ENCODE measurements around the gene KCNK3.
"Not testable (repeated sequence)": the region's sequence is repeated elsewhere in the genome, so short reads cannot be mapped to it uniquely, and the experiment has no call there.

The KCNK3 gene

DNA sequence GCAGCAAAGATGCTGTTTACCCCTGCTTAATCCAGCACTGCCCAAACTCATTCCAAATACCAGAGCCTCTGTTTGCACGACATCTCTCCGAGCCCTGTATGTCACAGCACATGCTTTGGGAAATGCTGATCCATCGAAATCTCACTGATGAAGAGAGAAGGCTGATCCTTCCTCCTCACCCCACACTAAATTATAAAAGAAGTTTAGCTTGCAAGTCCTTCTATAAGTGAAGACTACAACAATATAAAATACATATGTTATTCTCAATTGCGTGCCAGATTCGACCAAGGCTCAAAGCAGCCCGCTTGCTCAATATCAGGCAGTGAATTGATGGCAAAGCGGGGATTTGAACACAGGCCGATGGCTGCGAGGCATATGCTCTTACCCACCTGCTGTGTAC, 40.9 kb downstream of the KCNK3 start:
- DNase-seq: no peak

DNA sequence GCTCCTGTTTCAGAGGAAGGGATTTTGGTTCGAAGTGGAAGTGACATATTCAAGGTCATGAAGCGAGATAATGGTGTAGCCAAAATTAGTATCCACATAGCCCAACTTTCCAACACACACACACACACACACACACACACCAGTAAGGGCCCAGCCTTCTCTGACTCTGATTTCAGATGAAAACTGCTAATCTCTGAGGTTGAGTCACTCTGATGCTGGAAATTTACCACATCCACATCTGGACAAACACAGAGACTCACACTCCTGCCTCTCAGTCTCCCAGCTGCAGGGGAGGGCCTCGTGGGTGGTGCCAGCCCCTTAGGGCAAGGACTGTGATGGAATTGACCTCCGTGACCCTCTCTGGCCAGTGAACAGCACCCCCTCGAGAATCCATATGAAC, 42.6 kb downstream of the KCNK3 start:
- DNase-seq: no peak

DNA sequence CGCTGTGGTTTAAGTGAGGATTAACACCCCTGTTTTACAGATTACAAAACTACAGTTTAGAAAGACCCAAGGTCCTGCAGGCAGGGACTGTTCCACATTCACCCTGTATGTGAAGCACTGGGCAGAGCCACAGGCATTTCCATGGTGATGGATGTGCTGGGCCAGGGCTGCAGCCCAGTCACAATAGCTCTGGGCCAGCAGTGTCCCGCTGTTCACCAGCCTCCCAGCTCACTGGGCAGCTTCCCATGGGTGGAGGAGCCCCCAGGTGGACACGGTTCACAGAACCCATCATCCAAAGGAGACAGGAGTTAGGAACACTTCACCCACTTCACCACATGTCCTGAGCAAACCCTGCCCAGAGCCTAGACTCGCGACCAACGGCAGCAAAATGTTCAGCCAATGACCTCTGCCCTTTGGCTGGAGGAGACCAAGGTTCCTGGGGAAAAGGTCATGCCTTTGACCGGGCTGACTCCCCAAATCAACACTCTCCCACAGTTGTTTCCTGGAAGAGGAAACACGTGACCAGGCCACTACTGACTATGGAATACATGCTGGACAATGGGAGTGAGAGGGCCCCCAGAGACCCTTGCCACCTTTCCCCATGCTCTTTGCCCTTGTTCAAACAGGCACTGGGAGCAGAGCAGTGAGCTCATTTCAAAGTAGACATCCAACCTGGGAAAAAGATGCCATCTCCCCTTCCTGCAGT, 43.5 kb downstream of the KCNK3 start:
- DNase-seq: no peak

DNA sequence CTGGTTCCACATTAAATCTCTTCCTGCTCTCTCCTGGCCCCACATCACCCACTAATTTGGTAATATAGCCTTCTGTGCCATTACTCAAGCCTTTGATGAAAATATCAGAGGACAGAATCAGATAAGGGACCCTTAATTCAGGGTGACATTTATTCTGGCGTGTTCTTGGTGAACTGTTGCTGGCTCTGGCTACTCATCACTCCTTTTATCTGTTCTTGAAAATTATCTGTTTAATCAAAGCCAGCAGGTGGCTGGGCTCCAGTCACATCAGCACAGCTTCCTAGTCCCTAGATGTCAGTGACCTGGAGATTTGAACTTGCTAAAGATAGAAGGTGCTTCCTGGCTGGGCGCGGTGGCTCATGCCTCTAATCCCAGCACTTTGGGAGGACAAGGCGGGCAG, 44.7 kb downstream of the KCNK3 start:
- DNase-seq: no peak

DNA sequence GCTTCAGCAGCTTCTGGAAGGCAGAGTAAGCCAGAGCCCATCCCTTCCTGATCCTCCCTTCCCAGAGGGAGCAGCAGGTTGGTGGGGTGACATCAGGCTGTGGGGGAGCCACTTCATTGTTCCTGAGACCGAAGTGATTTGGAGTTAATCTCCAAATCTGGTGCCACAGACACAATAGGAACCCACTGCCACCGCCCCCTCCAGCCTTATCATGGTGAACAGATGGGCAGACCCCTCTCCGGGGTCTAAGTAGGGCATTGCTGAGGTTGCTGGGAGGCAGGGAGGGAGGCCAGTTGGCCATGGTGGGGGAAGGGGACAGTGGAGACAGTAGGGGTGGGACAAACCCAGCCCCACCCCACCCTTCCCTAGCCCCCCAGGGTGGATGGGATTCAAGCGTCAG, 46.0 kb downstream of the KCNK3 start:
- no peak for DNase-seq

DNA sequence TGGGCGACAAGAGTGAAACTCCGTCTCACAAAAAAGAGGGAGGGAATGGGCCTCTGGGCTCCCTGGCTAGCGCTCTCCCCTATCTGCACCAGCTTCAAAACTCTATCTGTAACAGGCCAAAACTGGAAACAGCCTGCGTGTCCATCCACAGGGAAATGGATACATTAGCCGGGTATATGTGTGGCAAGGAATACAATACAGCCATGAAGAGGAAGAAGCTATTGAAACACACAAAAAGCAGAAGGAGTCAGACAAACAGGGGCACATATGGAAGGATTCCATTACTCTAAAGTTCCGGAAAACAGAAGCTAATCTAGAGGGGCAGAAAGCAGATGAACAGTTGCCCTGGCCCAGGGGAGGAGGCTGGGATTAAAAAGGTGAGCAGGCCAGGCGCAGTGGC, 47.0 kb downstream of the KCNK3 start:
- DNase-seq: no peak

DNA sequence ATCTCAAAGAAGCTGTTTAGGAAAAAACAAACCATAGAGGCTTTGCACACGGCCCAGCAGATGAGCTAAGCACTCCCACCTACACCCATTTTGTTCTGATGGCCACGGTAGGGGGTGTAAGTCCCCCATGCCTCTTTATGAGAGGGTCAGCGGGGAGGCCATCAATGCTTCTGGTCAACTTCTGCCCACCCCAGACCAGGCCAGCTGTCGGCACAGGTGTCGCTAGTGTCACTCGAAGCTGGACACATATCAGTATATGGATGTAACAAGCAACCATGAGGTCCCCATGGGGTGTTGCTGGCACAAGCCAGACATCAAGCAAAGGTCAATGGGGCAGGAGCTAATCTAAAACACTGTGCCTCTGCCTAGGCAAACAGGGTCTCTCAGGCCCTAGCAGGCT, 47.8 kb downstream of the KCNK3 start:
- DNase-seq: no peak

DNA sequence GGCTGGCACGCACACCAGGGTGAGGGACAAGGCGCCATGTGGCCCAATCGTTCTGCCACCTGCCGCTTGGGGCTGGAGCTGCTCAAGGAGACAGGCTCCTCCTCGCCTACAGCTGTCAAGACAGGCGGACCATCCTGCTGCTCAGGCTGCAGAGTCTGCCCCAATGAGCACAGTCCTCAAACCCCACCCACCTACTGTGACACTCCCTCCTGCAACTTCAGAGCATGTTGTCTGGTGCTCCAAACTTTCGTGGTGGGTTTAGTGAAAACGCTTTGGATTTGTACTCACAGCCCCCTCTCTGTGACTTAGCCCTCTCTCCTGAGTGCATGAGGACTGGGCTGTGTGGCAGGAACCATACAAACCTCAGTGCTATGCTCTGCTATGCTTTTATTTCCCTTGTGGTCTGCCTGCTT, 48.4 kb downstream of the KCNK3 start:
- no peak for DNase-seq

DNA sequence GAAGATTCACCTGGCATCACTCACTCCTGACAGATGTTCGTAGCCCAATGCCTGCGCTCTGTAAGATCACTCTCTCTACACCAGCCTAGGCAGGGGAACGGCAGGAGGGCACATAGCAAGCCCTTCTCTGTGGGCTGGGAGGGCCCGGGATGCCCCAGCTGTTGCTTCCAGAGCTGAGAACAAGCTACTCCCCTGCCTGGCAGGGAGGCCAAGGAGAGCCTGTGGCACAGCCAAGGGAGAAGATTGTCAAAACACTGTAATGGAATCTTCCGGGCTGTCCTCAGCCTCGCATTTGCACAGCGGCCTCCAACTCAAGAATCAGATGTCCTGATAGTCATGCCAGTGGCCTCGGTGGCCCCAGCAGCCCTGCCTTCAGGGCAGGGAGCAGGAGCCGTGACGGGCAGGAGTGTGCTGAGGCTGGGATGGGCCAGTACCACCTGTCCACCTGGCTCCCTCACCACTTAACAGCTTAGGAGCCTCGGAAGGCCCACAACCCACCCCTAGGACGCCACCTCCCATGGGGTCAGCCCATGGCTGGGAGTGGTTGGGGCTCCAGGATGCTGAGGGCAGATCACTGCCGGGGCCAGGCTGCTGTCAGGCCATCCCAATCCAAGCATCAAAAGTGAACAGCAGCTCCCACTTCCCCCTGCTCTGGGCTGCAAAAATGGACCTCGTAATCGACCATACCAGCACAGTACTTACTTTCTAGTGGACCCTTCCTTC, 49.7 kb downstream of the KCNK3 start:
- DNase-seq: no peak

DNA sequence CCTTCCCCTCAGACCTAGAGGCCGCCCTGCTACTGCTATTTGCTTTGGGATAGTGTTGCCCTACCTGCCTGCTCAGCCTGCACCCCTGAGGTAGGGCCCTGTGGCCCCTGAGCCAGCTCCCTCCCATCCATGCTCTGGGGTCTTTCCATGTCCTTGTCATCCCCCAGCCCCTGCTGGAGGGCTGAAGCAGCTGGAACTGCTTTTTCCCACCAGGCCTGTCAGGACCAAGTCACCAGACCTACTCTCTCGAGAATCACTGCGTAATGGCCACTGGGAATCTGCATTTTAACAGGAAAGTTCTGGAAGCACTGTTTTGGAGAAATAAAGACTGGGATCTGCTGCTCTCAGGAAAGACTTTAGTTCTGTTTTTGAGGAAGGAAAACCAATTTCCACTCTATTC, 51.3 kb downstream of the KCNK3 start:
- no peak for DNase-seq

DNA sequence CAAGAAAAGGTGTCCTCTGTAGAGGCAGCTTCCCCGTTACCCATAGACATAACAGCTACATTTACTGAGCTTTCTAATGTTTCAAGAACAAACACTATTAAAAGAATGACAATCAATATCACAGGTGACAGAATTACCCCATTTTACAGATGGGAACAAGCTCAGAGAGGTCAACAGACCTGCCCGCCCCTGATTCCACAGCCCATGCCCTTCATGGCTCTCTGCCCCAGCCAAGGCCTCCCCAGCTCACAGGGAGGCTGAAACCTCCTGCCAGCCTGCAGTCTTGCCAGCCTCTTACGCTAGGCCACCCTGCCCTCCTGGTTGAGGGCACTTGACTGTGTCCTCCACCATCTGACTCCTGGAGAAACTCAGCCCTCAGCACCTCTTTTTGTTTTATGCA, 52.4 kb downstream of the KCNK3 start:
- DNase-seq: no peak

DNA sequence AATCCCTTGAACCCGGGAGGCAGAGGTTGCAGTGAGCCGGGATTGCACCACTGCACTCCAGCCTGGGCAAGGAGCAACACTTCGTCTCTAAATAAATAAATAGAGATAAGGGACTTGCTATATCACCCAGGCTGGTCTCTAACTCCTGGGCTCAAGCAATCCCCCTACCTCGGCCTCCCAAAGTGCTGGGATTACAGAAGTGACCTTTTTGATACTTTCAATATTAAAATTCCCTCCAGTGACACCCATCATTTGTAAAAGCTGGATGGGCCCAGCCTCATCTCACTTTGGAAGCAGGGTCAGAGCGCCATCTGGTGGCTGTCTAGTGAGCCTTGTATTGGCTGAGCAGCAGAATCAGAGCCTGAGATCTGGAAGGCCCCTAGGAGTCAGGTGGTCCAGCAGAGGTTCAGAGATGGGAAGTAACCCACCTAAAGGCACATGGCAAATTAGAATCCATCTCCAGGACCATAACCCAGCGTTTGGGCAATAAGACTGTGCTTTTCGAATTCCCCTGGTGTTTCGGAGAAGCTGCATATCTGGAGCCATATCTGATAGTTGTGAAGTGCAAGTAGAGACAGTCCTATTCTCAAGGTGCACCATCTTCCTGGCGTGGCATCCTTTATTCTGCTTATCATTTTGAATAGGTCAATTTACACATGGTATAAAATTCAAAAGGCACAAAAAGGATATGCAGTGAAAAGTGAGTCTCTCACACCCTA, 53.2 kb downstream of the KCNK3 start:
- peak; percentile 53 for DNase-seq

DNA sequence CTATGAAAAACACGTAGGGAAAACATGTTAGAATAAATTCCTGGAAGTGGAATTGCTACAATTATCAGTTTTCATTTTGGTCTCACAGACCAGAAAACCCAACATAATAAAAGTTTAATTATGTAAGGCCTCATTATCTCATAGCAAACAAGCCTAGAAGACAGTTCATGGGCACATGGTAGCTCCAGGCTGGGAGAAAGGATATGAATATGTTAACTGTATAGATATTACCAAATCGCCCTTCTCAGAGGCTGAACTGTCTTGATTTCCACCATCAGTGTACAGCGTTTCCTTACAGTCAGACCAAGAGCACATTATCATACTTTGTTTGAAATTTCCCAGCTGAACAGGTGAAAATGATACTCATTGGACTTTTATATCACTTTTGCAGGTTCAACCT, 54.4 kb downstream of the KCNK3 start:
- no peak for DNase-seq

DNA sequence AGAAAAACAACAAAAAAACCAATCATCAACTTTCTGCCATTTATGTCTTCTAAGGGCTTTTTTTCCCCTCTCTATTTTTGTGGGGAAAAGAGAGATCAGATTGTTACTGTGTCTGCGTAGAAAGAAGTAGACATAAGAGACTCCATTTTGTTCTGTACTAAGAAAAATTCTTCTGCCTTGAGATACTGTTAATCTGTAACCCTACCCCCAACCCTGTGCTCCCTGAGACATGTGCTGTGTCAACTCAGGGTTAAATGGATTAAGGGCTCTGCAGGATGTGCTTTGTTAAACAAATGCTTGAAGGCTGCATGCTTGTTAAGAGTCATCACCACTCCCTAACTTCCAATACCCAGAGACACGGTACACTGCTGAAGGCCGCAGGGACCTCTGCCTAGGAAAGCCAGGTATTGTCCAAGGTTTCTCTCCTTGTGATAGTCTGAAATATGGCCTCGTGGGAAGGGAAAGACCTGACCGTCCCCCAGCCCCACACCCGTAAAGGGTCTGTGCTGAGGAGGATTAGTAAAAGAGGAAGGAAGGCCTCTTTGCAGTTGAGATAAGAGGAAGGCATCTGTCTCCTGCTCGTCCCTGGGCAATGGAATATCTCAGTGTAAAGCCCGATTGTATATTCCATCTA, 57.4 kb downstream of the KCNK3 start:
- DNase-seq: not testable (repeated sequence)

DNA sequence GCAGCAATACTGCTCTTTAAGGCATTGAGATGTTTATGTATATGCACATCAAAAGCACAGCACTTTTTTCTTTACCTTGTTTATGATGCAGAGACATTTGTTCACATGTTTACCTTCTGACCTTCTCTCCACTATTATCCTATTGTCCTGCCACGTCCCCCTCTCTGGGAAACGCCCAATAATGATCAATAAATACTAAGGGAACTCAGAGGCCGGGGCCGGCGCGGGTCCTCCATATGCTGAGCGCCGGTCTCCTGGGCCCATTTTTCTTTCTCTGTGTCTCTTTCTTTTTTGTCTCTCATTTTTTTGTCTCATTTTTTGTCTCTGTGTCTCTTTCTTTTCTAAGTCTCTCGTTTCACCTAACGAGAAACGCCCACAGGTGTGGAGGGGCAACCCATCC, 57.9 kb downstream of the KCNK3 start:
- DNase-seq: not testable (repeated sequence)

DNA sequence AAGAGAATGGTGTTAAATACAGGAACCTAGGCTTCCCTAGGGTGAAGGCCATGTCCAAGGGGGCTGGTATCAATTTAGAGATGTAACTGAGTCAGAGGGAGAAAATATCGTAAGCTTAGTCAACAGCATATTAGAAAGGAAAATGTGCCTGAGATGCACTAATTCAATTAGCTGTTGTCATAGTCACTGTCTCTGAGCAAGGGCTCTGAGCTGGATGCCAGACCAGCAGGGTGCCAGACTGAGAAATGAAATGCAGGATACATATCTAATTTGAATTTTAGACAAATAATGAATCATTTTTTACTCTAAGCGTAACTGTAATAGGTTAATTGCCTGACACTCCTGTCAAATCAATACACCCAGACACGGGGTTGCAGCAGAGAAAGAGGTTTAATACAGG, 60.1 kb downstream of the KCNK3 start:
- no peak for DNase-seq

DNA sequence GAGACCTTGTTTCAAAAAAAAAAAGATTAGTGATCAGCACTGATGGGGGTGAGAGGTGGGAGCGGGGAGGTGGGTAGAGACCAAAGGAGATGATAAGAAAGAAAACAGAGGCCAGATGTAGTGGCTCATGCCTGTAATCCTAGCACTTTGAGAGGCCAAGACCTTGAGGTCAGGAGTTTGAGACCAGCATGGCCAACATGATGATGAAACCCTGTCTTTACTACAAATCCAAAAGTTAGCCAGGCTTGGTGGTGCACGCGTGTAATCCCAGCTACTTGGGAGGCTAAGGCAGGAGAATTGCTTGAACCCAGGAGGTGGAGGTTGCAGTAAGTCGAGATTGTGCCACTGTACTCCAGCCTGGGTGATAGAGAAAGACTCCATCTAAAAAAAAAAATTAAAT, 62.0 kb downstream of the KCNK3 start:
- no peak for DNase-seq

DNA sequence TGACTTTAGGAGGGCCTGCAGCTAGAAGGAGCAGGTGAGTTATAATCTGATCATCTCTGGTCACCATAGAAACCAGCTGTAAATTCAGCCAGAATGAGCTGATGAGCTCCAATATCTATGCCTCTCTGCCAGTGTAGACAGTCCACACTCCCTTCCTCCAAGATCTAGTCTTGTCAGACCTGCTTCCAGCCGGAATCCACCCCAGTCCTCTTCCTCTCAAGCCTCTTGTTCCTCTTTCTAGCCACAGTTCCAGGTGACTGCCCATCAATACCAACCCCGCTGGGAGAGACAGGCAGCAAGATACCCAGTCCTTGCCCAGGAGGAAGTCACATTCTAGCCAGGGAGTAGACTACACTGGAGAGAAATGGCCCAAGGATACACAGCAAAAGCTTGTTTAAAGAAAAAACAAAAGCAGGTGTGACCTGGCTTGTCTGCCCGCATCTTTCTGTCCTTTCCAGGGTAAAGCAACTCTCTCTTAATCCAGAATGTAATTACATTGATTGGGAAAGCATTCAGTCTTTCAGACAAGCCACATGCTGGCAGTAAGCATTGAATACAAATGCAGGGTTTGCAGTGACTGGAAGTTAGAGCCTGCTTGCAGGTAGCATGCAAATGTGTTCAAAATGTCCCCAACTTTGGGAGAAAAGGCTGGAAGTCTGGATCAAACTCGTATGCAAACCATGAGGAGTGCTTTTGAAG, 62.6 kb downstream of the KCNK3 start:
- DNase-seq: no peak

DNA sequence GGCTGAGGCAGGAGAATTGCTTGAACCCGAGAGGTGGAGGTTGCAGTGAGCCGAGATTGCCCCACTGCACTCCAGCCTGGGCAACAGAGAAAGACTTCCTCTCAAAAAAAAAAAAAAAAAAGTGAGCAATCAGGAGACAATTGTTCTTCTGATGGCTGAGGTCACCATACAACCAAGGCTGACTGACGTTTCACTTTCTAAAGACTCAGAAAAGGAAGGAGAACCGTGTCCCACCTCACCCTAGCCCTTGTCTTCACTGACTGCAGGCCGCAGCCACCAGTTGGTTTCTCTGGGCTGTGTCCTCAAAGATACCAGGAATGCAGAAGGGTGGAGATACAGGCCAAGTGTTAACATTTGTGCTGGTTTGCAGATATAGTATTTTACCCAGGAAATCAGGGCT, 63.8 kb downstream of the KCNK3 start:
- DNase-seq: no peak

DNA sequence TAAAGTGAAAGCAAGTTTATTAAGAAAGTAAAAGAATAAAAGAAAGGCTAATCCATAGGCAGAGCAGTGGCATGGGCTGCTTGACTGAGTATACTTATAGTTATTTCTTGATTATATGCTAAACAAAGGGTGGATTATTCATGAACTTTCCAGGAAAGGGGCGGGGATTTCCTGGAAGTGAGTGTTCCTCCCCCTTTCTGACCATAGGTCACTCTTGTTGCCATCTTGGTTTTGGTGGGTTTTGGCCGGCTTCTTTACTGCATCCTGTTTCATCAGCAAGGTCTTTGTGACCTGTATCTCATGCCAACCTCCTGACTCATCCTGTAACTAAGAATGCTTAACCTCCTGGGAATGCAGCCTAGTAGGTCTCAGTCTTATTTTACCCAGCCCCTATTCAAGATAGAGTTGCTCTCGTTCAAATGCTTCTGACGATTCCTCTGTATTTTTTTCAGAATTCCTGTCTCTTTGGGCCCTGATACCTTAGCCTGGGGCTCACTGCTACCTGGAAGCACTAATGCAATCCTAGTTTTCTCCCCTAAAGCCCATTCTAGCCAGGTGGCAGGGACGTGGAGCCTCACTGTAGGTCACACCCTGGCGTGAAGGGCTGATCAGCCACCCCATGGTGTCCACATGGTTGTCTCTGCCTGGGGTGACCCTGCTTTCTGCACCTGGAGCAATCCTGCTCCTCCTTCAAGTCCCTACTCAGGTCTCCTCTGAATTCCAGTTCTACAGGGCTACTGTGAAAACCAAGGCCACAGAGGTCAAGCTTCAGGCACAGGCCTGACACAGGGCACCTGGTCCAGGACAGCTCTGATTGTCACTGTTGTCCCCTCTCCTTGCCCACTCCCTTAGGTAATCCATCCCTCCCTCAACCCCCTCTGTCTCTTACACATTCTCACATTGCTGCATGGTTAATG, 65.6 kb downstream of the KCNK3 start:
- no peak for DNase-seq

DNA sequence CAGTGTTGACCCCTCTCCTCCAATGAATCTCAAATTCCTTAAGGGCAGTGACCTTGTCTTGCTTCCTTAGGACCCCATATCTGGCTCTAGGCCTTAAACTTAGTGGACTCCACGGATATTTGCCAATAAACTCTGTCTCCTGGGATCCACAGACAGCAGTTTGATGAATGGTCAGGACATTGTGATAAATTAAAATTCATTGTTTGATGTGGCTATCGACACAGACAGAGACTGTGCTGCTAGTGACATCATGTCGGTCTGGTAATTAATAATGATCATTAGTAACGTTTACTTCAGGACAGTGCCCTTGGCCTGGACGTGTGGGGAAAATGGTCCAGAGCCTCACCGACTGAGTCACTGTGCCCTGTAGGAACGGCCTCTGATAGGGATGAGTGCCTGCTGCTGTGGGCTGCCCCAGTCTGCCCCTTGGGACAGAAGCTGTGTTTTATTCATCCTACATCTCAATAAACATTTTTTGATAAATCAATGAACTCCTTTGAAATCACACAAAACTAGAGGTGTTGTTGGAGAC, 66.3 kb downstream of the KCNK3 start:
- no peak for DNase-seq

DNA sequence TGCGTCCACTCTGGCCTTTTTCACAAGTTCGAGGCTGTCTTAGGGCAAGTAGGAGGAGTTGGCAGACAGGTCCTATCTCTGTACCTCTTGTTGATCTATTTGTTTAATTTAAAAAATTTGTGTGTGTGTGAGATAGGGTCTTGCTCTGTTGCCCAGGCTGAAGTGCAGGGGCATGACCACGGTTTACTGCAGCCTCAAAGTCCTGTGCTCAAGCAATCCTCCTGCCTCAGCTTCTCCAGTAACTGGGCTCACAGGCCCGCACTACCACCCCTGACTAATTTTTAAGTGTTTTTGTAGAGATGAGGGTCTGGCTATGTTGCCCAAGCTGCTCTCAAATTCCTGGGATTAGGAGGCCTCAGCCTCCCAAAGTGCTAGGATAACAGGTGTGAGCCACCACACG, 67.3 kb downstream of the KCNK3 start:
- no peak for DNase-seq

All from NCI-H1105 (cell line).